ENCODE data around the gene PRSS56. TPM values are rescaled to one million over a fixed set of nuclear protein-coding genes. Genes with fewer than 3 reads are reported as not detected.

PRSS56 gene
- total and polyA plus RNA-seq, 2 of the 8 experiments (the other 6 are each of a cell fraction or from before 2014, with no cell fraction given), result 0.03 TPM; not detected in 1

DNA sequence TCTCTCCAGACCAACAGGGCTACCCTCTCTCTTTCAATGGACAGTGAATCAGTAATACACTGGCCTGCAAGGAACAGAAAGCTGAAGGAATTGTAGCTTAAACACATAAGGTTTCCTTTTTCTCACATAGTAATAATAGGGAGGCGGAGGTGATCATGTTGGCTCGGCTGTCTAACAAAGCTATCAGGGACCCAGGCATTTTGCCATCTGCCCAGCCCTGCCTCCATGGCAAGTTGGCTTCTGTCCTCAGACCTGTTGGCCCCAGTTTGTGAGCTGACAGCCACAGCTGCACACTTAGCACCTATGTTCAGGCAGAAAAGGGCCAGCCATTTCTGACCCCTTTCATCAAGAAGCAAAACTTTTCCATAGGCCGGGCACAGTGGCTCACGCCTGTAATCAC is 17.3 kb downstream of the PRSS56 start:
- Histone ChIP-seq H2BK20ac (ENCODE audit: low read length) (no peak overlapping the region), H3K27me3 (replicated peaks in 1 of 4; ENCODE audit: control insufficient read depth in 3 of 4, extremely low read depth in 1 of 4, insufficient read depth in 3 of 4, low read length in 3 of 4) (no peaks in the 10 kb centered on the region), H3K23me2 (ENCODE audit: low read depth, low read length) (0 out of 2 replicates have a peak, but pooled peaks cover 1% of the 10 kb centered on the region), H2BK12ac (ENCODE audit: low read depth, low read length) (0 out of 2 replicates have a peak overlapping the region, but pooled peaks have one; percentile 0), H2AK5ac (ENCODE audit: low read depth, low read length) (no peak overlapping the region; the same call in 1 of the 2 replicates), H3K9me3 (ENCODE audit: insufficient read depth in 2 of 2, low read depth in 1 of 2, low read length in 1 of 2) (0 out of 4 replicates have a peak, but pooled peaks cover 0 to 5% of the 10 kb centered on the region in 2 experiments), H2BK15ac (ENCODE audit: low read length) (no peak overlapping the region), H3K4me3 (ENCODE audit: extremely low read depth in 1 of 4, insufficient read depth in 2 of 4, low read depth in 3 of 4, low read length in 4 of 4) (no peak overlapping the region), H3K4me2 (ENCODE audit: insufficient read depth in 1 of 2, low read depth in 2 of 2, low read length in 2 of 2) (no peak overlapping the region), H3K79me2 (ENCODE audit: control insufficient read depth in 1 of 2, insufficient read depth in 2 of 2, low read length in 2 of 2) (no peaks in the 10 kb centered on the region), H2BK120ac (replicated peaks; ENCODE audit: low read depth, low read length) (no peak overlapping the region), H4K8ac (ENCODE audit: extremely low read depth, insufficient read depth, low read length) (no peak overlapping the region), H3K14ac (ENCODE audit: insufficient read length) (no peak overlapping the region), H2AFZ (ENCODE audit: low read length) (no peak overlapping the region), H4K20me1 (replicated peaks in 1 of 2; ENCODE audit: control insufficient read depth in 1 of 2, insufficient read depth in 2 of 2, low read length in 2 of 2) (no peaks in the 10 kb centered on the region), H3K27ac (ENCODE audit: low read depth, low read length) (no peak overlapping the region), H3K56ac (replicated peaks; ENCODE audit: insufficient read length, low read depth, low read length) (no peak overlapping the region), H3K18ac (ENCODE audit: extremely low read depth, low read length) (no peak overlapping the region), H3K36me3 (ENCODE audit: control insufficient read depth in 2 of 4, insufficient read depth in 4 of 4, low read length in 3 of 4) (no peaks in the 10 kb centered on the region), H2BK5ac (ENCODE audit: low read depth, low read length) (no peak overlapping the region), H4K91ac (replicated peaks; ENCODE audit: insufficient read length, low read length) (no peak overlapping the region), H3K9ac (replicated peaks in 1 of 4; ENCODE audit: extremely low read depth in 1 of 4, low read depth in 3 of 4, low read length in 3 of 4) (no peak overlapping the region), H4K5ac (ENCODE audit: insufficient read length, low read depth, low read length) (no peak overlapping the region), H3K4ac (replicated peaks; ENCODE audit: insufficient read length, low read depth, low read length) (no peak overlapping the region), H3K4me1 (replicated peaks in 1 of 4; ENCODE audit: control insufficient read depth in 3 of 4, insufficient read depth in 4 of 4, low read length in 3 of 4) (peaks cover 0 to 18% (median 11%) of the 10 kb centered on the region in 4 experiments; a peak in 6 of 7 replicates), H3K79me1 (ENCODE audit: low read depth, low read length) (no peaks in the 10 kb centered on the region), H3K23ac (ENCODE audit: insufficient read length) (no peak overlapping the region)
- POLR2A ChIA-PET (ENCODE audit: partially characterized antibody), result interaction anchor here (1.2 to 2.4 kb wide), 2 partner anchors 10 to 13 kb away, joined by 5 to 16 read pairs; partner anchors contain the start of genes EIF4E2 and TIGD1
- WGBS, 2 experiments (ENCODE audit: extremely low coverage in 1 of 2, insufficient coverage in 1 of 2, insufficient read length in 1 of 2, insufficient replicate concordance in 2 of 2, low coverage in 1 of 2, low lambda C conversion rate in 2 of 2, missing lambda C conversion rate in 1 of 2), result 93% methylated on average over 4 of the region's 4 CpGs; no CpG with 5 or more reads in 1 of the 2 experiments
- FAIRE-seq (no peak), DNase-seq (ENCODE audit: low read depth in 1 of 2, low spot score in 2 of 2) (no peak)
- CTCF ChIA-PET (ENCODE audit: partially characterized antibody), result interaction anchor here (0.6 to 5.5 kb wide), 20 partner anchors 8 to 517 kb away, joined by 3 to 29 read pairs (median 4); partner anchors contain the start of genes CHRND, EIF4E2, PRSS56 and TIGD1
- TF ChIP-seq SAP30 (IDR thresholded peaks at IDR 0.05; ENCODE audit: insufficient read depth, insufficient replicate concordance, low read length) (no peak), TEAD4 (IDR thresholded peaks at IDR 0.05; ENCODE audit: low read depth, low read length) (no peak), POLR2A (IDR thresholded peaks at IDR 0.05; ENCODE audit: control extremely low read depth in 1 of 2, low read depth in 2 of 2, low read length in 2 of 2) (no peak), CHD1 (IDR thresholded peaks at IDR 0.05; ENCODE audit: low read depth, low read length) (no peak), CHD2 (IDR thresholded peaks at IDR 0.05; ENCODE audit: low read length) (no peak), BCL11A (IDR thresholded peaks at IDR 0.05; ENCODE audit: low read depth in 2 of 2, low read length in 2 of 2) (no peak), RNF2 (IDR thresholded peaks at IDR 0.05; ENCODE audit: borderline replicate concordance, low read depth, low read length, missing control alignments, poor library complexity, severe bottlenecking) (no peak), SP2 (IDR thresholded peaks at IDR 0.05; ENCODE audit: low read length) (no peak), TAF7 (optimal IDR thresholded peaks at IDR 0.05; ENCODE audit: borderline replicate concordance, low read depth, low read length) (no peak), HDAC6 (IDR thresholded peaks at IDR 0.05; ENCODE audit: low read depth, low read length) (no peak), SUZ12 (IDR thresholded peaks at IDR 0.05; ENCODE audit: low read length) (no peak), CBX5 (IDR thresholded peaks at IDR 0.05; ENCODE audit: low read depth, low read length) (no peak), CEBPB (IDR thresholded peaks at IDR 0.05; ENCODE audit: low read depth, low read length) (no peak), EGR1 (IDR thresholded peaks at IDR 0.05; ENCODE audit: borderline replicate concordance, low read depth, low read length) (no peak)

Measured in H1 (cell line).